SK-N-DZ (cell line): ENCODE data around the gene ACOXL.

Source experiments
- DNase-seq: peaks from one replicate; pipeline ENCODE4 v3.0.0-alpha.2; 2015; ENCODE audit warnings: low spot score

ACOXL gene

DNA sequence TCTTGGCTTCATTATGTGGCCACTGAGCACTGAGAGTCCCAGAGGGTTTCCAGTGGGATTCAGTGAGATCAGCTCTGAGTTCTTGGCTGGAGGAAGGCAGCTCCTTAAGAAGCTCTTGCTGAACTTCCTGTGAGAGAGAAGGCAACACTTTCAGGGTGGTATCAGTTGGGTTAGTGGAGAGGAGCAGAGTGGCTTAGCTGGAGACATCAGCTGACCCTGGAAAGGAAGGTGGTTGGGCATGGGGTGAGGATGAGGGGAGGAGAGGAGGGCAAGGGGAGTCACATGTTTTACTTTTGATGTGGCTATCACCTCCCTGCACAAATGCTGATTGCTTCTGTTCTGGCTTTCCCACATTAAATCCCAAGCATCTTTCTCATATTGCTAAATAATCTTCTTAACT lies 95.1 kb downstream of the ACOXL start:
- DNase-seq, result no peak

DNA sequence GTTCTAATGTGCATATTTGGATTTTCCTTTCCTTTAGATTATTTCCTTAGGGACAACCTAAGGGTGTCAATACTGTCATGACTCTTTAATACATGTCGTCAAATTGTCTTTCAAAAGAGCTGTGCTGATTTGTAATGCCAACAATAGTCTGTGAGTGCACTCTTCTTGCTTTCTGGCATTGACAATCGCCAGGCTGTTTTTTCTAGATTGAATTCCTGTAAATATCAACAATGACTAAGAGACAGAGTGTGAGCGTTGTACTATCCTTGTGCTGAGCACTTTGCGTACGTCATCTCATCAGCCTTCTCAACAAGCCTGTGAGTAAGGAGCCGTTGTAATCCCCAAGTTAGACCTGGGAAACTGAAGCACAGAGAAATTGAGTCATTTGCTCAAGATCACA lies 96.0 kb downstream of the ACOXL start:
- no peak for DNase-seq

DNA sequence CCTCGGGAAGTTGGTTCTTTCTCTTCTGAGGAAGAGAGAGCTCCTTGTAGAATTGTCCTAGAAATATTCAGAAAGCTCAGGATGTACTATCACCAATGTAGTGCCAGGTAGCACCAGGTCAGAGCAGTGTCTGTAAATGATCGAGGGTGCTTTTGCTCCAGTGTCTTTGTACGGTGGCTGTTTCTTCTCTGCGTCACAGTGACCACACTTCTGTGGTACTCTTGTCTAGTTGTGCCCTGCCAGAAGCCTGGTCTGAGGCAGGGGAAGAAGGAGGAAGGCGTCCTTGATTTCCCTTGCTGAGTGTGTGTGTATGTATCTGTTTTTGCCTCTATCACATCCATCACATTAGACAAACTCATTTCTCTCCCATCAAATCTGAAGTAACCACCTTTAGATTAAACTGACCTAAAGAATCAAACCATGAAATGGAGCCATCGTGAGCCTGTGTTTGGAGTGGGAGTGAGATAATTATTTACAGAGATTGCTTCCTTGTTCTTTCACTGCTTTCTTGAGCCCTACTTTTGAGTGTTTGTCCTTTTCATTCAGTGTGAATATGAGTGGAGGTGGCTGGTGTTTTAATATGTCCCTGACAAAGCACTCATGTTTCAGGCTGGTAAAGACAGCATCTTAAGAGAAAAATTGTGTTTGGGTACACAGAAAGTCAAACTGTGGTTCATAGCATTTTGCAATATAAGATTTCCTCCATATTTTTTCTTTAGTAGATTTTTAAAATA lies 97.2 kb downstream of the ACOXL start:
- DNase-seq, result no peak

DNA sequence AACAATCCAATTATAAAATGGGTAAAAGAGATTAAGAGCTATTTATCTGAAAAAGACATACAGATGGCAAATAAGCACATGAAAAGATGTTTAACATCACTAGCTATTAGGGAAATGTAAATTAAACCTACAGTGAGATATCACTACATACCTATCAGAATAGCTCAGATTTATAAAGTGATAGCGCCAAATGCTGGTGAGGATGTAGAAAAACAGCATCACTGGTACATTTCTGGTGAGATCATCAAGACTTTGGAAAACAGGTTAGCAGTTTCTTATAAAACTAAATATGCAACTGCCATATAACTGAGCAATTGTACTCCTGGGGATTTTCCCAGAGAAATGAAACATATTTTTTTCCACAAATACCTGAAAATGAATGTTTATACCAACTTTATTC lies 100.4 kb downstream of the ACOXL start:
- no peak for DNase-seq

DNA sequence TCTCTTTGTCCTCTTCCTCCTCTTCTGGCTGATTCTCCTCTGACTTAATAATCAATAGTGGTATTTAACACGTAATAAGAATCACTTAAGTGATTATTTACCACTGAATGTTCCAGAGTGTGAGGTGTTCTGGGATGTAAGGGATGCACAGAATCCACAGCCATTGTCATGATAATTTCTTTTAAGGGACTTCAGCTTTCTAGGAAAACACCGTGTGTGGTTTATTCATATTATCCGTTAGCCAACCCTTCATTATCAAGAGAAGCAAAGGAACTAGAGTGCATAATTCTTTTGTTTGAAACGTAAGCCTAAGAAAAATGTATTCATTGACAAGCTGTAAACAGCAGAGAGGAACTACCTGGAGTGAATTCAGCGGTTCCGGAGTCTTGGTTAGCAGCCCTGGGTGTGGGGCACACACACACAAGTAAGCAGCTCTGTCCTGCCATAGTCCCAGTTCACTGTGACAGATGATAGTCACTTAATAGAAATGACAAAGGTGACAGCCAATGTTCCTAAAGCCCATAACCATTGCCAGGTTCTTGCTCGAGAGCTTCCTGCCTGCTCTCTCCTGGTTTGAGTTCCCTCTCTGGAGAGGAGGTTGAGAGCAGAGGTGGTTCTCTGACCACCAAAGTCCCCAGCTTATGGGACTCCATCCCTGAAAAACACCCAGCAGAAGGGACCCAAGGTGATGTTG lies 101.9 kb downstream of the ACOXL start:
- no peak for DNase-seq

DNA sequence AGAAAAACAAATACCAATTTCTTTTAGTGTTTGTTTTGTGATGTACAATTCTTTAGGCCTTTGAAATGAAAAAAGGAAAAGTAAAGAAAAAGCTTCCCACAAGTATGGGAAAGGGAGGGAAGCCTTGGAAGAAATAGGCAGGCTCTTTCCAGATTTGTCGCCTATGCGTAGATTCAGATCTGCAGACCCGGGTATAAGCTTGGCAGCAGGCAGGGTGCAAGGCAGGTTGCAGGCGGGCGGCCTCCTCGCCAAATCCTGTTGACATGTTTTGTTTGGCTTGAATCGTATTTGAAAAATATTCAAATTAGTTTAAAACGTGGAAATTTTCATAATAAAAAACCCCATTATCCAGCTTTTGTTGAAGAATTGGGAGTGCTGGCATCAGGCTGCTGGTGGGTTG lies 104.3 kb downstream of the ACOXL start:
- DNase-seq, result no peak

DNA sequence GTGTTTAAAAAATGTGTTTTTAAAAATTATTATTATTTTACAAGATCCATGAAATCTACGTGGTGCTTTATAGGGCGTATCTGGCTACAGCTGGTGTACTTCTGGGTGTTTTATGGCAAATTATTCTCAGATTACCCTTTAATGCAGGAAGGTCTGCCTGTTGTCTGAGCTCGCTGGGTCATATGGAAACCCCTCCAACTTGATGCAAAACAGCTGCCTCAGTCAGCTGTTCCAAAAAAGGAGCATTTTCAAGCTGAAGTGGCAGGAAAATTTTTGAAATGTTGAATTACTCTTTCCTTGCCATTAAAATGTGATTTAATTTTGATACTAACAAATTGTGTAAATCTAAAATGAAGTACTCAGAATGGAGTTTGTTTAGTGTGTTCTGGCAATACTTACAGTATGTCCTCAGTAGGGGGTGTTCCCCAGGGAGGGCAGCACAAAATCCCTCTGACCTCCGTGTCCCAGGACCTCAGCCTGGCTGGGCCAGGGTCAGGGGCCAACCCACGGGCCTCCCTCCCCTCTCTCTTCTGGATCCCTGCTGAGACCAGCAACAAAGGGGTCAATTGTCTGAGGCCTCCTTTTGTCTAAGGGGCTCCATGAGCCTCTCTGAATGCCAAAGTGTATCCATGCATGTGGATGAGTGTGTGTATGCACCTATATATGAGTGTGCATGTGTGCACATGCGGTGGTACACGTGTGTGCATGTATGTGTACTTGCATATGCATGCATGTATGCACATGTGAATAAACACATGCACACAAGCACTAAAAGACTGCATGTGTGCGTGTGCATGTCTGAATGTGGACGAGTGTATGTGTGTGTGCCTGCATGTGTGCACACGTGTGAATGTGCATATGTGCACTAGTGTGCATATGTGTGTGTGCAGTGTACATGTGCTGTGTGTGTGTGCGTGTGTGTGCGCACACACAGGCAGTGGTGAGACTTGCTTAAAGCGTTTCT lies 105.4 kb downstream of the ACOXL start:
- DNase-seq, result no peak

DNA sequence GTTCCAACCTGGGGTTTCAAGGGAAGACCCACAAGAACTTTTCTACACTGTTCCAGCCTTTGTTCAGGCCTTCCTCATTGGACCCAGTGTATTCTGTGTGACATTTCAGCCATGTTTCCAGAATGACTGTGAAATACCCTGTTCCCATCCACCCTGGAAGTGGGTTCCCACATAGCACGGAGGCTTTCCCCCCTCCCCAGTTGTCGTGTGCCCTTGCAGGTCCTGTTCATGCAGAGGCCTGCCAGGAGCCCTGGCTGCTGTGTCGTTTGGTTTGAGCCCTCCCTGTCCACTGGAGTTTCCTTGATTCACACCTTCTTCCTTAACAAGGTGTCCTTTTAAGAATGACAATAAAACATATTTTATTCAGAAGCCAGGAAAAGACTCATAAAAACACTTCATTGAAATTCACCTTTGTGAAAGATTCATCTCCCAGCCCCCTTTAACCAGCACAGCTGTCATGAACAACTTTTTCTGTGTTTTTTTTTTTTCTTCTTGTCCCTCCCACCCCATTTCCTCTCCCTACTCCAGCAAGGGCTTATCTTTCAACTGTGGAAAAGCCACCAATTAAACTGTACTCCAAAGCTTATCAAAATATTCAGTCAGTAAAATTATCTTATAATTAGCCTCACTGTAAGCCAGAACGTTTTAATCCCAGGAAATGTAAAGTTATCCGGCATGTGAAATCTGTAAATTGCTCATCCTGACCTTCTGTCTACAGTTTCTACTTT lies 106.4 kb downstream of the ACOXL start:
- no peak for DNase-seq

DNA sequence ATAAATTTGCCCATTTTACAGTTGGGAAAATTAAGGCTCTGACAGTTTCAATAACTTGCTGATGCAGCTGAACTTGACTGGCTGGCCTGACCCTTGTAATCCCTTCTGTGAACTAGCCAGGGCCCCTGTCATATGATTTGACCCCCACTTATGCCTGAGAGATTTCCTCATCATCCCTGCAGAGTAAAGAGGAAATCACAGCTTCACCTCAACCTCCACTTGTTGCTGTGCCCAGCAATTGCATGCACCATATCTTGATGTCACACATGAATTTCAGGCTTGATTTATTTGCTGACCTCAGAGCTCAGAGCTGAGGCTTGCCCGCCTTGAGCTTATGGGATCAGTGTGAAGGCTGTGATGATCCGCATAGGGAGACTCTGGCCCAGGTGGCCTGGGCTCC lies 108.1 kb downstream of the ACOXL start:
- DNase-seq, result no peak

DNA sequence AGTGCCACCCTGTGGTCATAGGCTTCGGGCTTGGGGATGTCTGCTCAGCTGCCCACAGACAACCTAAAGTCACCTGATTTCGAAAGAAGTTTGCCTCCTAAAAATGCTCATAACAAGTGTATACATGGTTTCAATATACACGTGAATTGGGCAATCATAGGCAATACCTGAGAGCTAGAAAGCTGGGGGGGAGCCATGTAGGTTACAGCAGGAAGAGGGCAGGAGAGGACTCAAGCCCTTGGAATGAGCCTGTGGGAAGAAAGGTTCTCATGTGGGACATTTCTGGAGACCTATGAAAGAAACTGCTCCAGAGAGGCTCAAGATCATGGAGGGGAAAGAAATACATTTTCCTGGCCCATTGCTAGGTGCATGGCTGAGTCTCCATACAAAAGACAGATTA lies 109.7 kb downstream of the ACOXL start:
- no peak for DNase-seq

DNA sequence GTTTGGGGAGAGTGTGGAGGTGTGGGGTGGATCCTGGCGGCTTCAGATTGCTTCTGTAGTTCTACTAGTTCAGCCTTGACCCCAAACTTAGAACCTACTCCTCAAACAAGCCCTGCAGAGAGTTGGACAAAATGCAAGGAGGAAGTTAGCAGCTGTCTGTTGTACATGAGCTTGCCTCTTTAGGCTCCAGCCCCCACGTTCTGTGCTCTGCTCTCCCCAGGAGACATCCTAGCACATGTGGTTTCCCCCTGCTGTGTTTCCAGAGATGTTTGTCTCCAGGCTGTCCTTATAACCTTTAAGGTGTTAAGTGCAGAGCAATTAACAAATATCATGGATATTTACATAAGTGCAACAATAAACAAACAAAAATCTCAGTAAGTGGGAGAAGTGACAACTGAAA lies 111.1 kb downstream of the ACOXL start:
- no peak for DNase-seq

DNA sequence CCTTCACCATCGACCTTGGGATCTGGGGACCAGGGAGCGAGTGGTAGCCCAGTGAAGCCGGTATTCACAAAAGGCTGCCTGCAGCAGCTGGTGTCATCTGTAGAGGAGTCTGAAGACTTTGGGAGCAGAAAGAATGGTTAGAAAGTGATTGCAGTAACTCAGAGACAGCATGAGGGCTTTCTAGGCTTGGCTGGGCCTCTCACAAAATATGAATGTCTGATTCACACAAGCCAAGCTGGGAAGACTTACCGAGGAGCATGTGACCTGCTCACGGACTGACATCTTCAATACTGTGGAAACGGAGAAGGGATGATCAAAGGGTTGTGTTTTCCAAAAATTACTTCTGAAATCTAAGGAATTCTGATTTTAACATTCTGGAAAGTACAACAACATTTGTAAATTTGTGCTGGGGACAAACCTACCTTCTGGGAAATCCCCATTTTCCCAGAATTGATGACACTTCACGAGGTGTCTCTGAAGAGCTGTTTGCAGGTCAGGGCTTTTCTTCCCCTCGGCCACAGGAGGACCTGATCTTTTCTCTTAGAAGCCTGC lies 111.7 kb downstream of the ACOXL start:
- DNase-seq, result no peak

DNA sequence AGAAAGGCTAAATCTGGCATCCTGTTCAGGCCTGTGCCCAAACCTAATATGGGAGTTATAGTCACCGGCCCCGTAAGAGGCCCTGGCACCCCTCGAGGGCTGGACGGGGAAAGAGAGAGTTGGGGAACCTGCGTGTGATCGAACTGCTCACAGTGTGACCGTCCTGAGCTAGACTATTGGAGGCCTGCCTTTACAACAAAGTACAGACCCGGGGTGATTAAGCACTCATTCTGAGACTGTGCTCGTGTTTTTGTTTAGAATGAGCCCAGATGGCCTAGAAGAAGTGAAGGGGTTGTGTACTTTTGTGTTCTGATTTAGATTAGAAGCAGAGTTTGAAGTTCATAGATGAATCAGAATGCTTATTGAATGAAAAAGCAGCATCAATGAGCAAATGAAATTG lies 115.3 kb downstream of the ACOXL start:
- DNase-seq, result no peak

DNA sequence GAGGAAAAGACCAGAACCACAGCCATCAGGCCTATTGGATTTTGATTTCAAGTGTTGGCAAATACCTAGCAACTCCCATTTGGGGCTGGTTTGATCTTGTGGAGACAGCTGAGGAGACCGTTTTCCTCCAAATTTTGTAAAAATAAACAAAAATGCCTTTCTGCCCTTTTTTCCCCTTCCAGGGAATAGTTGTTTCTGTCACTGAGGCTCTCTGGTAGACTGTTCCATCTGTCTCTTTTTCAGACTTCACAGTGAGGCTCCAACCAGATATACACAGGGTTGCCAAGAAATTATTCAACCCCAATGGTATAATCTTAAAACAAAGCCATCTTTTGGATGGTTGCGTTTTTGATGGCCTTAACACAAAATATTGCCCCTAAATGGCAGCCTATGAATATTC lies 115.7 kb downstream of the ACOXL start:
- DNase-seq, result no peak

DNA sequence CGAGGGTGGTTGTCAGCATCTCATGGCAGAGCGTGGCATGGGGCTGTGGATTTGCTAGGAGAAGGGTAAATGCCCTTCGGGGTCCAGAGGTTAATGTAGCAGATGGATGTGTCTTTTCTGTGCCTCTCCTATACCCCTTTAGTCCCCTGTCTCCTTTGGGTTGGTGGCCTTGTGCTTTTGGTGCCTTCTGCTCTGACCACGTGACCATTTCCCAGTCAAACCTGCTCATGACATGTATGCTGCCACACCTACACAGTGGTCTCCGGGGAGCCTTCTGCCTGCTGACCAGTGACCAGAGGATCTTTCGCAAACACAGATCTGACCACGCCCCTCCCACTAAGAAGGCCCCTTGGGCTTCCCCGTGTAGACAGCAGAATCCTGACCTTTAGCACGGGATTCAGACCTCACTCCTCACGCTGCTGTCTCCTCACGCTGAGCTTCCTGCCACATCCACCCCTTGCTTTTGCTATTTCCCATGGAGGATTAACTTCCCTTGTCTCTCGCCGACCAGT lies 116.2 kb downstream of the ACOXL start:
- no peak for DNase-seq

DNA sequence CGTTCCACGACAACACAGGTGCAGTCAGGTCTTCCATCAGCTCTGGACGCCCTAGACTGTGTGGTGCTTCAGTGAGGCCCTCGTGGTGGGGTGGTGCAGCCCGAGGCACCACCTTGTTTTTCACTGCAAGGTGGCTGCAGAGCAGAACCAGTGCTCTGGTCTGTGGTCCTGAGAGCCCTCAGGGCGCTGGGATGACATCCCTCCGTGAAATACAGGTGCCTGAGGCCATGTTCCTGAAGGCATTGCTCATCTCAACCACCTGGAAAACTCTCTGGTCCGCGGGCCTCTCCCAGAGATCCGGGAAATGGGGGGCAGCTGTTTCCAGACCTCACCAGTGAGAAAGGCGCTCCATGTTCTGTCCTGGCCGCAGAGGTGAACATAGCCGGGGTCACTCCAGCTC lies 119.2 kb downstream of the ACOXL start:
- no peak for DNase-seq

DNA sequence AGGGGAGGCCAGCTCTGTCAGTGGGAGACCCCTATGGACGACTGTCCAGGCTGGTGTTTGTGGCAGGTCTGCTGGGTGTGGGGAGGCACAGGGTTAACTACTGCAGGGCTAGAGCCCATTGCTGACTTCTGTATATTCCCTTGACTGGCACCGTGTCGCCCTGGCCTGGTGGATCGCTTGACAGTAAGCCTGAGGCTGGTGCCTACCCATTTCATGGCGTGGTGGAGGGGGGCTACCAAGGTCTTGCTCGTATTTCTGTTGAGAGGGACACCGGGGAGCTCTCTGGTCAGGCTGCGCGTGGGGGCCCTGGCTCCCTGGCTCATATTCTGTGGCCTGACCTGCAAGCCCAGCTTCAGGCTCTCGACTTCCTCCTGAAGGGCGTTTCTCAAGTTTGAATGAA lies 119.7 kb downstream of the ACOXL start:
- DNase-seq, result no peak

DNA sequence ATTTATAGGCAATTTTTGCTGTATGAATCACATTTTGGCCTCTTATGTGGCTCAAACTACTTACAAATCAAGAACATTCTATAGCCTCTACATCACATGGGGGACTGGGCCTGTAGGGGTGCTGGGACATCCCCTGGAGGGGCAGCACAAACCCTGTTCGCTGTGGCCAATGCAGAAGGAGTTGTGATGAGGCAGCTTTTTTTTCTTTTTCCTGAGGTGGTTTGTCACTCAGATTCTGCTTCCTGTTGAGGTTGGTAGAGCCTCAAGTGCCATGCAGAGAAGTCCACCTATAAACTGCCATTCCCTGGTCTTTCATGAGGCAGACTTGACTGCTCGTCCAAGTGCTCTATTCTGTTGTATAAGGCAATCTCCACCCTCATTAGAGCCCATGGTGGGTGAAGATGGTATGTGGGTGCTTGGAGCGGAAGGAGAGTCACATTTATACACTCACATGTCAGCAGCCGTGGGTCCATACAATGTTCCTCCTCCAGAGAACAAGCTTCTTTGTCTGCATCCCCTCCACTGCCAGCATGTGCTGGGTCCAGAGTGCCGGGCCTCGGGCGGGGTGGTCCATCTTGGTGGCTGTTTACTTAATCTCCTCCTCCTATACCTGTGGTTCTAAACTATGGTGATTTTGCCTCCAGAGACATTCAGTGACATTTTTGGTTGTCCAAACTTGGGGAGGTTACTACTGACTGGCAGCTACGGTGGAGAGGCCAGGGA lies 120.3 kb downstream of the ACOXL start:
- no peak for DNase-seq

DNA sequence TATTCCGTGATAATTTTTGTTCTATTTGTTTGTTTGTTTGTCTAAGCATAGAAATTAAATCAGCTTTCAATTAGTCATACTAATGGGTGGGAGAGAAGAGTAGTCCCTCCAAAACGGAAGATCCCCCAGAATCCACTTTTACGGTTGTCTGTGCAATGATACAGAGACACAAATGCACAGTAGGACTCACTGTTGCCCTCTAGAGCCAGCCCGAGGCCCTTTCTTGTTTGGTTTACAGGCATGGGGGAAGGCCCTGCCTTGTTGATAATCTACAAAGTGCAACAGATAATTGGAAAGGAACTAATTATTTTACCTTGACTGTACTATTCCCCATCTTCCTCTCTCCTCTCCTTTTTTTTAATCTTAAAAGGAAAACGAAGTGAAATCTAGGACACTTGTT lies 121.1 kb downstream of the ACOXL start:
- DNase-seq, result peak; percentile 7

DNA sequence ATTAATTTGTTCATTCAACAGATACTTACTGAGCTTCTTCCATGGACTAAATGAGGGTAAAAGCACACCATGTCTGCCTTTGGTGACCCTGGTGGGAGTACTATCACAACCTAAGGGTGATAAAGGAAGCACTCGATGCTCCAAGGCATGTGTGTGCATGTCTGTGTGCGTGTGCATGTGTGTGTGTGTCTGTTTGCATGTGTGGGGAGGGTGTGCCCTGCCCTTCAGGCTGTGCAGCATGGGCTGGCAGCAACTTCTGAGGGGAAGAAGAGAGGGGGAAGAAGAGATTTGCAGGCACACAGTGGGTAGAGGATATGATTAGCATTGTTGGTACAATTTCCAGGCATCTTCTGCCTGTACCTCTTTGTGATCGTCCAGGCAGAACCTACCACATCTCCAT lies 121.6 kb downstream of the ACOXL start:
- DNase-seq, result no peak
